Skeletal muscle satellite cell (primary cell): Measurements from ENCODE around the gene NIFK.
"Not testable (repeated sequence)": the region's sequence is repeated elsewhere in the genome, so short reads cannot be mapped to it uniquely, and the experiment has no call there.

ENCODE experiments used
- H3K27me3 ChIP-seq: 2 replicates; pipeline ENCODE4 v1.7.0; 2013; ENCODE audit warnings: low read length; ENCODE audit not compliant: control insufficient read depth, insufficient read depth
- H3K36me3 ChIP-seq: 2 replicates; pipeline ENCODE4 v1.7.0; 2013; ENCODE audit warnings: mild to moderate bottlenecking, control low read depth, low read length; ENCODE audit not compliant: insufficient read depth
- H3K4me1 ChIP-seq: 2 replicates; pipeline ENCODE4 v1.7.0; 2013; ENCODE audit warnings: low read length; ENCODE audit not compliant: control insufficient read depth, insufficient read depth
- H3K4me2 ChIP-seq: 2 replicates; pipeline ENCODE4 v1.7.0; 2013; ENCODE audit warnings: mild to moderate bottlenecking, low read length
- H3K4me3 ChIP-seq: 2 replicates; pipeline ENCODE4 v1.7.0; 2013; ENCODE audit warnings: low read length
- H3K9ac ChIP-seq: 2 replicates; pipeline ENCODE4 v1.7.0; 2013; ENCODE audit warnings: mild to moderate bottlenecking, low read depth, low read length, moderate library complexity
- H3K9me3 ChIP-seq: replicated peaks from 2 replicates; pipeline ENCODE4 v1.7.0; 2013; ENCODE audit warnings: mild to moderate bottlenecking, control low read depth, low read length

The NIFK gene

DNA sequence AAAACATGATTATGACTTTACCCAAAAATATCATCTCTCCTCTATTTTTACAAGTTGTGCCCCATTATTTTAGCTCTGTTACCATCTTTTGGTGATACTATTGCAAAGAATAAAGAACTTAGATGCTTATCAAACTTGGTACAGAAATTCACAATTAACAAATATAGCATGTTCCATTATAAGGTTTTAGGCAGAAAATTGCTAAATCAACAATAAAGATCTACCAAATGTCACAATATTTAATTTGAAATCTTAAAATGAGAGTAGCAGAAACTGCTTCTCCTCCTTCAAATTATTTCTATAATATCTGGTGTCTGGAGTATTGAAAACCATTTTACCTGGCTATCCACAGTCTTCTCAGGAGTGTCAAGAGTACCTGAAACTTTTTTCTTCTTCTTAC, 8.7 kb downstream of the NIFK start:
- no peaks in the 10 kb centered on the region for H3K9me3 ChIP-seq
- peaks cover 7% of the 10 kb centered on the region for H3K4me1 ChIP-seq
- no peaks in the 10 kb centered on the region for H3K27me3 ChIP-seq
- no peak overlapping the region for H3K4me2 ChIP-seq
- no peak overlapping the region for H3K9ac ChIP-seq
- H3K4me3 ChIP-seq, result no peak overlapping the region
- peaks cover 63% of the 10 kb centered on the region for H3K36me3 ChIP-seq

- no peak overlapping the region for H3K4me3 ChIP-seq
These were observed 9.3 kb downstream of the NIFK start for GRCh38 chr2:121727332-121727731.

GRCh38 chr2:121723316-121723715, 13.4 kb downstream of the NIFK start:
- peak overlapping the region; percentile 74 for H3K4me2 ChIP-seq
- H3K9me3 ChIP-seq, result no peaks in the 10 kb centered on the region
- no peak overlapping the region for H3K9ac ChIP-seq
- no peak overlapping the region for H3K4me3 ChIP-seq
- H3K4me1 ChIP-seq, result peaks cover 19% of the 10 kb centered on the region
- H3K27me3 ChIP-seq, result no peaks in the 10 kb centered on the region
- H3K36me3 ChIP-seq, result peaks cover 26% of the 10 kb centered on the region

More at GRCh38 chr2:121727332-121727731, 9.3 kb downstream of the NIFK start:
- H3K27me3 ChIP-seq, result no peaks in the 10 kb centered on the region
- no peak overlapping the region for H3K4me2 ChIP-seq
- no peaks in the 10 kb centered on the region for H3K9me3 ChIP-seq
- no peak overlapping the region for H3K9ac ChIP-seq
- H3K36me3 ChIP-seq, result peaks cover 60% of the 10 kb centered on the region
- peaks cover 13% of the 10 kb centered on the region for H3K4me1 ChIP-seq

DNA sequence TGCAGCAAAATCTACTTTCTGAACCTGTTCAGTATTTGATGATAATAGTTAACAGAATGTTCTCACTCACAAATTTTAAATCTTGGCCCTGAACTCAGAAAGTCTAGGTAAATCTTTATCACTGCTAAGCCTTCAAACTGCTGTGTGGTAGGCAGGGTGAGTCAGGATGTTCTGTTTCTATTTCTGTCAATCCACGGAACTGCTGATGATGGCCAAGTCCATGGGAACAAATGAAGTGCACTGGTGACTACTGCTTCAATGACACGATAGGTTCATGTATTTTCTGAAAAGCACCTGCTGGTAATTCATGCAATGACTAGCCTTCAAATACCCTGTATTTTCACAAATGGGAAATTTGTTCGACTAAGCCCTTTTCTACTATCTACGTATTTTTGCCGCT, 14.2 kb downstream of the NIFK start:
- H3K27me3 ChIP-seq, result no peaks in the 10 kb centered on the region
- peak overlapping the region; percentile 9 for H3K4me3 ChIP-seq
- peak overlapping the region; percentile 74 for H3K4me2 ChIP-seq
- no peaks in the 10 kb centered on the region for H3K9me3 ChIP-seq
- peak overlapping the region; percentile 75 for H3K9ac ChIP-seq
- H3K36me3 ChIP-seq, result peaks cover 18% of the 10 kb centered on the region
- H3K4me1 ChIP-seq, result peaks cover 19% of the 10 kb centered on the region

GRCh38 chr2:121721926-121722325, 14.7 kb downstream of the NIFK start:
- Histone ChIP-seq H3K36me3 (peaks cover 12% of the 10 kb centered on the region), H3K9me3 (no peaks in the 10 kb centered on the region), H3K4me2 (peak overlapping the region; percentile 74), H3K27me3 (no peaks in the 10 kb centered on the region), H3K4me3 (peak overlapping the region; percentile 9), H3K9ac (peak overlapping the region; percentile 75), H3K4me1 (peaks cover 19% of the 10 kb centered on the region)

GRCh38 chr2:121717529-121717928, 19.1 kb downstream of the NIFK start:
- H3K4me2 ChIP-seq, result no peak overlapping the region
- H3K36me3 ChIP-seq, result no peaks in the 10 kb centered on the region
- no peak overlapping the region for H3K4me3 ChIP-seq
- no peaks in the 10 kb centered on the region for H3K9me3 ChIP-seq
- H3K27me3 ChIP-seq, result no peaks in the 10 kb centered on the region
- no peak overlapping the region for H3K9ac ChIP-seq
- peaks cover 8% of the 10 kb centered on the region for H3K4me1 ChIP-seq

GRCh38 chr2:121716126-121716525, 20.5 kb downstream of the NIFK start:
- Histone ChIP-seq H3K4me2 (no peak overlapping the region), H3K9ac (no peak overlapping the region), H3K4me1 (peaks cover 1% of the 10 kb centered on the region), H3K4me3 (no peak overlapping the region), H3K9me3 (no peaks in the 10 kb centered on the region), H3K36me3 (no peaks in the 10 kb centered on the region), H3K27me3 (no peaks in the 10 kb centered on the region)

- H3K36me3 ChIP-seq, H3K9me3 ChIP-seq, H3K27me3 ChIP-seq: not testable (repeated sequence)
These were observed 25.2 kb downstream of the NIFK start for GRCh38 chr2:121711481-121711880.

GRCh38 chr2:121710470-121711170, 26.1 kb downstream of the NIFK start:
- no peak overlapping the region for H3K4me2 ChIP-seq
- no peaks in the 10 kb centered on the region for H3K27me3 ChIP-seq
- H3K36me3 ChIP-seq, result no peaks in the 10 kb centered on the region
- no peak overlapping the region for H3K9ac ChIP-seq
- no peaks in the 10 kb centered on the region for H3K9me3 ChIP-seq
- peaks cover 14% of the 10 kb centered on the region for H3K4me1 ChIP-seq
- H3K4me3 ChIP-seq, result no peak overlapping the region

More at GRCh38 chr2:121711481-121711880, 25.2 kb downstream of the NIFK start:
- H3K4me3 ChIP-seq, H3K4me2 ChIP-seq, H3K9ac ChIP-seq: not testable (repeated sequence)
- peaks cover 14% of the 10 kb centered on the region for H3K4me1 ChIP-seq

- Histone ChIP-seq H3K27me3 (no peaks in the 10 kb centered on the region), H3K36me3 (no peaks in the 10 kb centered on the region), H3K4me3 (no peak overlapping the region)
These were observed 26.8 kb downstream of the NIFK start for GRCh38 chr2:121709776-121710469.

GRCh38 chr2:121707920-121708361, 28.7 kb downstream of the NIFK start:
- Histone ChIP-seq H3K27me3 (no peaks in the 10 kb centered on the region), H3K36me3 (no peaks in the 10 kb centered on the region), H3K9me3 (no peaks in the 10 kb centered on the region), H3K4me2 (no peak overlapping the region), H3K9ac (no peak overlapping the region), H3K4me3 (no peak overlapping the region), H3K4me1 (peaks cover 14% of the 10 kb centered on the region)

More at GRCh38 chr2:121709776-121710469, 26.8 kb downstream of the NIFK start:
- H3K4me2 ChIP-seq, result no peak overlapping the region
- peaks cover 14% of the 10 kb centered on the region for H3K4me1 ChIP-seq
- no peaks in the 10 kb centered on the region for H3K9me3 ChIP-seq
- H3K9ac ChIP-seq, result no peak overlapping the region
